NCI-H1417 treated with DMSO at 0.1 percent for 48 hours (cell line): ENCODE results near the gene PLA2G3.
"Not testable (repeated sequence)": the region's sequence is repeated elsewhere in the genome, so short reads cannot be mapped to it uniquely, and the experiment has no call there.

ENCODE experiments used
- DNase-seq: peaks from one replicate; lab custom pipeline; 2025; lab: John Stamatoyannopoulos, UW

The PLA2G3 gene

GRCh38 chr22:31139866-31140716 lies at the start of gene PLA2G3:
TSS of gene PLA2G3 (minus strand) at chr22:31140508. CDS start at chr22:31140354, 154 bp downstream.
- DNase-seq, result no peak

- DNase-seq, result no peak
Observed at GRCh38 chr22:31187627-31188026, 47.3 kb upstream of the PLA2G3 start.

- DNase-seq, result no peak
Observed at GRCh38 chr22:31185056-31185455, 44.7 kb upstream of the PLA2G3 start.

GRCh38 chr22:31184015-31184414 lies 43.7 kb upstream of the PLA2G3 start:
- no peak for DNase-seq

GRCh38 chr22:31179345-31179744 lies 39.0 kb upstream of the PLA2G3 start:
- no peak for DNase-seq

GRCh38 chr22:31178859-31179258 lies 38.6 kb upstream of the PLA2G3 start:
- DNase-seq, result no peak

GRCh38 chr22:31177420-31178162 lies 37.3 kb upstream of the PLA2G3 start:
- DNase-seq, result no peak

GRCh38 chr22:31176923-31177322 lies 36.6 kb upstream of the PLA2G3 start:
- DNase-seq, result no peak

- DNase-seq, result no peak
Observed at GRCh38 chr22:31173386-31174145, 33.3 kb upstream of the PLA2G3 start.

GRCh38 chr22:31171734-31172133 lies 31.4 kb upstream of the PLA2G3 start:
- not testable (repeated sequence) for DNase-seq

- DNase-seq, result no peak
Observed at GRCh38 chr22:31170971-31171370, 30.7 kb upstream of the PLA2G3 start.

GRCh38 chr22:31162015-31162765 lies 21.9 kb upstream of the PLA2G3 start:
- DNase-seq, result no peak

GRCh38 chr22:31161386-31161785 lies 21.1 kb upstream of the PLA2G3 start:
- no peak for DNase-seq

GRCh38 chr22:31160328-31160978 lies 20.1 kb upstream of the PLA2G3 start:
- no peak for DNase-seq

- no peak for DNase-seq
Observed at GRCh38 chr22:31155422-31155821, 15.1 kb upstream of the PLA2G3 start.

- no peak for DNase-seq
Observed at GRCh38 chr22:31154975-31155374, 14.7 kb upstream of the PLA2G3 start.

GRCh38 chr22:31153357-31153756 lies 13.0 kb upstream of the PLA2G3 start:
- no peak for DNase-seq

- DNase-seq, result no peak
Observed at GRCh38 chr22:31151872-31152271, 11.6 kb upstream of the PLA2G3 start.

- DNase-seq, result no peak
Observed at GRCh38 chr22:31150615-31151014, 10.3 kb upstream of the PLA2G3 start.

GRCh38 chr22:31148953-31149627 lies 8.8 kb upstream of the PLA2G3 start:
- DNase-seq, result no peak

GRCh38 chr22:31148488-31148887 lies 8.2 kb upstream of the PLA2G3 start:
- DNase-seq, result no peak
